Psoas muscle (tissue), 8 donors: ENCODE measurements around the gene TBRG4. TPM values are rescaled to one million over a fixed set of nuclear protein-coding genes. Genes with fewer than 3 reads are reported as not detected.

ENCODE experiments used
- ATAC-seq, 4 donors: fragments of 200-7000 bp; cut with Tn5 transposase; one replicate each; pipeline ENCODE4 v1.9.1; 2020; ENCODE audit warnings: moderate library complexity in 3 of 4, mild to moderate bottlenecking in 2 of 4
- DNase-seq, 2 donors: peaks; one replicate each; pipeline ENCODE4 v3.0.0-alpha.2; 2020
- H3K27ac ChIP-seq: fragments of 200-600 bp; one replicate; pipeline ENCODE4 v1.8.0; 2022
- H3K27me3 ChIP-seq, 3 donors: fragments of 200-600 bp in 1 of 3; one replicate each; pipeline versions ENCODE4 v1.6.1 to v1.8.0; 2013 to 2022; ENCODE audit warnings: low read length in 2 of 3, mild to moderate bottlenecking in 2 of 3, moderate library complexity in 1 of 3; ENCODE audit not compliant: insufficient read depth in 3 of 3
- H3K36me3 ChIP-seq, 2 donors: fragments of 200-600 bp in 1 of 2; one replicate each; pipeline versions ENCODE4 v1.6.1 to v1.8.0; 2013 to 2022; ENCODE audit warnings: low read depth in 1 of 2, mild to moderate bottlenecking in 1 of 2, moderate library complexity in 1 of 2; ENCODE audit not compliant: insufficient read depth in 1 of 2
- H3K4me1 ChIP-seq: fragments of 200-600 bp; one replicate; pipeline ENCODE4 v1.8.0; 2022
- H3K4me3 ChIP-seq: fragments of 200-600 bp; one replicate; pipeline ENCODE4 v1.8.0; 2022; ENCODE audit warnings: mild to moderate bottlenecking
- H3K9me3 ChIP-seq: fragments of 200-600 bp; one replicate; pipeline ENCODE4 v1.8.0; 2022
- WGBS, 3 donors: extraction: QIAGEN DNeasy Blood & Tissue Kit; methylation state at CpG; one replicate each; pipeline versions ENCODE4 v1.1.6 to v1.1.7; 2013; 5-methylcytosine and 5-hydroxymethylcytosine counted together
- intact Hi-C, 2 donors: fragments of 100-400 bp; cut with DNase I; formaldehyde crosslinking; loops; one replicate each; pipeline versions ENCODE4 v1.11.0 to v1.14.2; 2022
- polyA plus RNA-seq, 3 donors: library from polyadenylated mRNA; stranded (reverse); fragments of 200-250 nt; gene quantifications; one replicate each; pipeline ENCODE4 v1.2.3, GENCODE V29; 2013
- total RNA-seq, 4 donors: library from RNA; stranded (reverse); fragmentation: NEBNext Ultra II Directional in 2 of 4; extraction: Animal tissue kit (Norgen Biotek cat#: 25700) in 2 of 4; gene quantifications; one replicate each; pipeline versions ENCODE4 v1.2.1 to v1.2.4, GENCODE V29; 2021 to 2023
- TF ChIP-seq, protein P1 (sequence below): fragments of 200-600 bp; IDR thresholded peaks from one replicate; pipeline ENCODE4 v1.8.0; 2022; ENCODE audit warnings: antibody characterized with exemption
- donor health status: healthy with polysubstance abuse.
- donor health status: DM: no; HTN: no; CAD: no; lungs with moderate emphysema.
- donor health status: Bipolar disorder and iron deficiency.
- donor health status: healthy.
- donor health status: DM: yes; HTN: yes; CAD: no.
- donor health status: DM: no; HTN: no; CAD: no.
- donor health status: DM: no; HTN: no; CAD: no.
- donor health status: DM: yes; HTN: yes; CAD: no.

Gene TBRG4
- total and polyA plus RNA-seq, 7 donors: 70.9 to 195 (median 91.6) TPM

DNA sequence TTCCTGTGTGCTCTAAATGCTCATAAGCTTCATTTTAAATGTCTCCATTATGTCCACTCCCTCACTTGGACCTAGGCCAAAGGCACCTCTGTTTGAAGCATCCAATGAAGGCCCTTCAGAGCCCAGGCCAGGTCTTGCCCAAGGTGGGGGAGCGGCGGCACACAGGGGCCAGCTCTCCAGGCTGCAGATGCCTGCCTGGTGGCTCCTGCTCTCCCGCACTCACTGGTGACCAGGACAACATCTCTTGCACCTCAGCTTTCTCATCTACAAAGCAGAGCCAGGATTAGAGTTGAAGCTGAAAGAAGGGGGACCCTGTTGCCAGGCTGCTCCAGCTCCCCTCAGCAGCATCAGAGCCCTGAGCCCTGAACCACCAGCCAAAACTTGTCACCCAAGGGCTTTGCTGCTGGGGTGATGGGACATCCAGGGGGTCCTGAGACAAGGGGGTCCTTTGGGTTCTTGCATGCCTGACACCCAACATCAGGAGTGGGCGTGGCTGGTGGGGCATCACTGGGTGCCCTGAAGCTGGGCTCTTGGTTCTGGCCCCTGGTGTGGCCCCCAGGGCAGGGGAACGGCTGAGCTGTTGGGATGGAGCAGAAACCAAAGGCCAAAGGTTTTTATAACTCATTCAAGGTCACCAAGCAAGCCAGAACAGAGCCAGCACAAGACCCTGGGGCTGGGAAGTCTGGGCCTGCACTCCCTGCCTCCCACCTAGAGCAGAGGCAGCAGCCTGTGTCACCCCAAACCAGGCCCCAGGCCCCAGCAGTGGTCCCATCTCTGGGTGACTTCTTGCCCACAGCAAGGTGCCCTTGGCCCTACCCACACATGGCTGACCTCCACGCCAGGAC lies 24.0 kb downstream of the TBRG4 start:
- intact Hi-C loops: loop anchor here in 1 of 2 donors (5.0 kb wide), 1 partner anchor 50 kb away; no protein-coding TSS in a partner anchor
- TF ChIP-seq, protein P1, sequence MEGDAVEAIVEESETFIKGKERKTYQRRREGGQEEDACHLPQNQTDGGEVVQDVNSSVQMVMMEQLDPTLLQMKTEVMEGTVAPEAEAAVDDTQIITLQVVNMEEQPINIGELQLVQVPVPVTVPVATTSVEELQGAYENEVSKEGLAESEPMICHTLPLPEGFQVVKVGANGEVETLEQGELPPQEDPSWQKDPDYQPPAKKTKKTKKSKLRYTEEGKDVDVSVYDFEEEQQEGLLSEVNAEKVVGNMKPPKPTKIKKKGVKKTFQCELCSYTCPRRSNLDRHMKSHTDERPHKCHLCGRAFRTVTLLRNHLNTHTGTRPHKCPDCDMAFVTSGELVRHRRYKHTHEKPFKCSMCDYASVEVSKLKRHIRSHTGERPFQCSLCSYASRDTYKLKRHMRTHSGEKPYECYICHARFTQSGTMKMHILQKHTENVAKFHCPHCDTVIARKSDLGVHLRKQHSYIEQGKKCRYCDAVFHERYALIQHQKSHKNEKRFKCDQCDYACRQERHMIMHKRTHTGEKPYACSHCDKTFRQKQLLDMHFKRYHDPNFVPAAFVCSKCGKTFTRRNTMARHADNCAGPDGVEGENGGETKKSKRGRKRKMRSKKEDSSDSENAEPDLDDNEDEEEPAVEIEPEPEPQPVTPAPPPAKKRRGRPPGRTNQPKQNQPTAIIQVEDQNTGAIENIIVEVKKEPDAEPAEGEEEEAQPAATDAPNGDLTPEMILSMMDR: no peak
- H3K9me3 ChIP-seq: no peaks in the 10 kb centered on the region
- no peaks in the 10 kb centered on the region for H3K4me1 ChIP-seq
- no peak overlapping the region for H3K27ac ChIP-seq
- ATAC-seq (peak in 1 of 4 donors; percentile 19), DNase-seq (peak in 1 of 2 donors; percentile 47)
- 92% methylated on average over 6 of the region's 6 CpGs for WGBS, 3 donors
- H3K36me3 ChIP-seq: no peaks in the 10 kb centered on the region
- H3K27me3 ChIP-seq: peaks cover 0 to 9% (median 0%) of the 10 kb centered on the region in 3 donors
- H3K4me3 ChIP-seq: no peak overlapping the region

- H3K27me3 ChIP-seq: peaks cover 0 to 9% (median 0%) of the 10 kb centered on the region in 3 donors
- H3K4me3 ChIP-seq: no peak overlapping the region
- DNase-seq (no peak), ATAC-seq (no peak)
- TF ChIP-seq, protein P1: no peak
- intact Hi-C loops: loop anchor here in 1 of 2 donors (5.0 kb wide), 1 partner anchor 51 kb away; no protein-coding TSS in a partner anchor
- H3K4me1 ChIP-seq: no peaks in the 10 kb centered on the region
- 83 to 88% (median 84%) methylated on average over 15 of the region's 15 CpGs for WGBS, 3 donors
- no peaks in the 10 kb centered on the region for H3K36me3 ChIP-seq
- no peaks in the 10 kb centered on the region for H3K9me3 ChIP-seq
- H3K27ac ChIP-seq: no peak overlapping the region
Measured at GRCh38 chr7:45086331-45087065, 25.0 kb downstream of the TBRG4 start.

DNA sequence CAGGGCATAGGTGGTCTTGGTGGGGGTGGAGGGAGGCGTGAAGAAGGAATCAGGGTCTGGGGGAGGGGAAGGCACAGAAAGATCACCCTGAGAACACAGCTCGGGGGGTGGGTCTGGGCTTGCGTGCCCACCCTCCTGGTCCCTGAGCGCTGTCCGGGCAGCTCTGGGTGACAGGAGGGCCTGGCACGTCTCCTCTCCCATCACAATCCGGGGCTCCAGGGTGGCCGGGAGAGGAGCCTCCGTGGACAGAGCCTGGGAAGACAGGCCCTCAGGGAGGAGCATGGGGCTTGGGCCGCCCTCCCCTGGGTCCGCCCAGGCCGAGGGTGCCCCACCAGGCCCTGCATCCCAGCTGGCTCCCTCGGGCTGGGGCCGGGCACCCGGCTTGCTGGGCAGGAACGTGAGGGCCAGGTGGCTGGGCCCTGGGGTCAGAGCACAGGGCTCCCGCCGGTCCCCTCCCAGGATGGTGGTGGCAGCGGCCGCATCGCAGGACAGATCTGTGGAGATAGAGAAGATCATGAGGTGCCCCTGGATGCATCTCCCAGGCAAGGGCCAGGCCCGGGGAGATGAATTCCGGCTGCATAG lies 25.8 kb downstream of the TBRG4 start:
- Histone ChIP-seq H3K27me3 (peaks cover 0 to 9% (median 0%) of the 10 kb centered on the region in 3 donors), H3K4me1 (no peaks in the 10 kb centered on the region), H3K27ac (no peak overlapping the region), H3K4me3 (no peak overlapping the region), H3K9me3 (no peaks in the 10 kb centered on the region), H3K36me3 (no peaks in the 10 kb centered on the region)
- intact Hi-C loops: loop anchor here in 1 of 2 donors (5.0 kb wide), 1 partner anchor 52 kb away; no protein-coding TSS in a partner anchor
- 81 to 83% (median 81%) methylated on average over 15 to 23 of the region's 23 CpGs for WGBS, 3 donors
- TF ChIP-seq, protein P1: no peak
- DNase-seq (peak in 1 of 2 donors; percentile 29), ATAC-seq (no peak)

DNA sequence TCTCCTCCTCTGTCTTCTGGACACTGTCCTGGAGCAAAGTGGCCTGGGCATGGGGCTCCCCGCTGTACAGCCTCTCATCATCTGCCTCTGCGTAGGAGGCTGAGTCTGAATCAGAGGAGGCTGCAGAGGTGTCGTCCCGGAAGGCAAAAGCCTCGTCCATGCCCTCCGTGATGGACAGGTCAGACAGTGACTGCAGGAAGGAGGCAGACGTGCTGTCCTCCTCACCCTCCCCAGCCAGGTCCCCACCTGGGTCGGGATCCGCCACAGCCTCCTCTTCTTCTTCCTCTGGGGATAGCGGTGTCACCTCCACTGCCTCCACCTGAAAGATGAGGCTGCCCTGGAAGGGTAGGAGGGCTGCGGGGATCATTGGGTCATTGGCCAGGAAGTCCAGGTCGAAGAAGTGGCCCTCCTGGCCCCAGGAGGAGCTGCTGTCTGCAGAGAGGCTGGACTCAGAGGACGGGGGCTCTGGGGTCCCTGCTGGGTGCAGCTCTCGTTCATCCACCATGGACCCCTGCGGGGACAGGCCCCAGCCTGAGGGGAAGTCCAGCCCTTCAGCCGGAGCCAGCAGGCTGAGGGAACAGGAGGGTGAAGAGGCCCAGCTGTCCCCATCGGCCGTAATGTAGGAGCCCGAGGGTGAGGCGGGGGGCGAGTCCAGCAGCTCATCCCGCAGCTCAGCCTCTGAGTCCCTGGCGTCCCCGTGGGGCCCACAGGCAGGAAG lies 26.4 kb downstream of the TBRG4 start:
- Histone ChIP-seq H3K27me3 (peaks cover 0 to 9% (median 0%) of the 10 kb centered on the region in 3 donors), H3K4me1 (no peaks in the 10 kb centered on the region), H3K4me3 (no peak overlapping the region), H3K27ac (no peak overlapping the region), H3K9me3 (no peaks in the 10 kb centered on the region), H3K36me3 (no peaks in the 10 kb centered on the region)
- TF ChIP-seq, protein P1: no peak
- intact Hi-C loops: loop anchor here in 1 of 2 donors (5.0 kb wide), 1 partner anchor 52 kb away; no protein-coding TSS in a partner anchor
- 71 to 80% (median 79%) methylated on average over 23 to 24 of the region's 24 CpGs for WGBS, 3 donors
- peak in 1 of 2 donors; percentile 40 for DNase-seq
- ATAC-seq: no peak
